Measurements from ENCODE around the gene TP53INP2. TPM values are rescaled to one million over a fixed set of nuclear protein-coding genes. Genes with fewer than 3 reads are reported as not detected.
A peak's percentile ranks its signal among the peaks of the same experiment; 100 is the strongest.

TP53INP2 gene
- total and polyA plus RNA-seq, 12 donors = 31.7 to 174 (median 129) TPM

- Histone ChIP-seq H3K4me3 (peak overlapping the region in 8 of 10 donors; percentile 3 to 91 (median 74)), H3K9me3 (no peaks in the 10 kb centered on the region), H3K27me3 (no peaks in the 10 kb centered on the region), H3K4me1 (peaks cover 5 to 71% (median 54%) of the 10 kb centered on the region in 9 donors), H3K36me3 (peaks cover 0 to 13% (median 0%) of the 10 kb centered on the region in 9 donors), H3K27ac (peak overlapping the region; percentile 98 to 100 (median 100))
- intact Hi-C loops (cut with DNase I) = loop anchor here in 9 of 10 donors (5.0 to 10.0 kb wide), 9 partner anchors 122 to 394 kb away; partner anchors contain the start of gene MAP1LC3A (in 1 of the 9)
- DNase-seq (no peak), ATAC-seq (no peak)
- WGBS, 2 donors = 75 to 88% methylated on average over 1 of the region's 1 CpG
- no peak for TF ChIP-seq CTCF (IDR thresholded peaks at IDR 0.05)
Measured at GRCh38 chr20:34706302-34706875, 2.2 kb downstream of the TP53INP2 start.

- peaks cover 5 to 74% (median 54%) of the 10 kb centered on the region in 9 donors for H3K4me1 ChIP-seq
- intact Hi-C loops (cut with DNase I) = loop anchor here in 9 of 10 donors (5.0 to 10.0 kb wide), 9 partner anchors 122 to 395 kb away; partner anchors contain the start of gene MAP1LC3A (in 1 of the 9)
- 65 to 72% methylated on average over 3 of the region's 3 CpGs for WGBS, 2 donors
- peak overlapping the region in 3 of 10 donors; percentile 58 to 67 (median 59) for H3K4me3 ChIP-seq
- H3K27ac ChIP-seq = peak overlapping the region in 8 of 10 donors; percentile 98 to 100 (median 99)
- H3K9me3 ChIP-seq = no peaks in the 10 kb centered on the region
- no peaks in the 10 kb centered on the region for H3K27me3 ChIP-seq
- no peak for TF ChIP-seq CTCF (IDR thresholded peaks at IDR 0.05)
- no peak for DNase-seq
- peaks cover 0 to 21% (median 5%) of the 10 kb centered on the region in 9 donors for H3K36me3 ChIP-seq
- no peak for ATAC-seq
Measured at GRCh38 chr20:34706912-34707784, 3.0 kb downstream of the TP53INP2 start.

DNA sequence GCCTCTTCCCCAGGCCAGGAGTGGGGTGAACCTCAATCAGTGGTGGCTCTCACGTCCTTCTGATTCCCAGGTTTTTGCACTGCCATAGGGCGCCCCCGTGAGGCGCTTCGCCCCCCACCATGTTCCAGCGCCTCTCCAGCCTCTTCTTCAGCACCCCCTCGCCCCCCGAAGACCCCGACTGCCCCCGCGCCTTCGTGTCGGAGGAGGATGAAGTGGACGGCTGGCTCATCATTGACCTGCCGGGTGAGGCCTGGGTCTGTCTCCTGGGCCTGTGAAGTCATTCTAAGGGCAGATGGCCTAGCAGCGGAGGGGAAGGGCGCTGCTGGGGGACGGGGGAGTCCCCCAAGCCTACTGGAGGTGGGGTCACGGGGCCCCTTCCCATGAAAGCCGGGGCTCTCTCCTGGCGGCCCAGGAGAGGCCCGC, 4.5 kb downstream of the TP53INP2 start:
- 16 to 17% methylated on average over 22 of the region's 22 CpGs for WGBS, 2 donors
- no peaks in the 10 kb centered on the region for H3K27me3 ChIP-seq
- peak overlapping the region; percentile 13 to 78 (median 73) for H3K4me3 ChIP-seq
- peaks cover 0 to 36% (median 5%) of the 10 kb centered on the region in 9 donors for H3K36me3 ChIP-seq
- peak overlapping the region; percentile 70 to 100 (median 97) for H3K27ac ChIP-seq
- intact Hi-C loops (cut with DNase I) = loop anchor here in 9 of 10 donors (5.0 to 10.0 kb wide), 9 partner anchors 124 to 396 kb away; partner anchors contain the start of gene MAP1LC3A (in 1 of the 9)
- TF ChIP-seq CTCF (IDR thresholded peaks at IDR 0.05) = peak in 8 of 9 donors; percentile 20 to 72 (median 60)
- ATAC-seq (peak in 1 of 8 donors; percentile 14), DNase-seq (peak; percentile 53 to 61)
- no peaks in the 10 kb centered on the region for H3K9me3 ChIP-seq
- peaks cover 5 to 84% (median 67%) of the 10 kb centered on the region in 9 donors for H3K4me1 ChIP-seq

All from heart right ventricle (tissue), 16 donors.